GM12872 (cell line): ENCODE data around the gene C11orf65.

ENCODE experiments used
- TF ChIP-seq, protein P1 (sequence below): IDR thresholded peaks from 3 replicates; pipeline ENCODE4 v1.5.1; 2011; ENCODE audit warnings: low read depth, mild to moderate bottlenecking, low read length, moderate library complexity; ENCODE audit not compliant: insufficient read depth

The C11orf65 gene

DNA sequence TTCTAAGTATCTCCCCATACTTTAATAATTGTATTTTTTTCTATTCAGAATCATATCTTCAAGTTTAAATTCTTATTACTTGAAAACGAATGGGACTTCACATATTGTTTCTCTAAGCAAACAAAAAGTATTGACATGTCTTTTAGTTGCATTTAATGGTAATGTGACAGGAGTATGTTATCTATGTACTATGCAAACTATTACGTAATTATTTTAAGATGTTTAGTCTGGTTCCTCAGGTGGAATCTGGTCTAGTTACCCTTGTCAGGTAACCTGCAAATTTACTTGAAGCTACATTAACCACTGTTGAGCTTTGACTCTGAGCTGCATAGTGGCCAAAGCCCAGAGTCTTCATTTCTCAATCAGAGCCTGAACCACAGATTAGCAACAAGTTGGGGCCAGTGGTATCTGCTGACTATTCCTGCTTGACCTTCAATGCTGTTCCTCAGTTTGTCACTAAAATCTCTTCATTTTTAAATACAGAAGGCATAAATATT lies 133.9 kb downstream of the C11orf65 start:
- TF ChIP-seq, protein P1, sequence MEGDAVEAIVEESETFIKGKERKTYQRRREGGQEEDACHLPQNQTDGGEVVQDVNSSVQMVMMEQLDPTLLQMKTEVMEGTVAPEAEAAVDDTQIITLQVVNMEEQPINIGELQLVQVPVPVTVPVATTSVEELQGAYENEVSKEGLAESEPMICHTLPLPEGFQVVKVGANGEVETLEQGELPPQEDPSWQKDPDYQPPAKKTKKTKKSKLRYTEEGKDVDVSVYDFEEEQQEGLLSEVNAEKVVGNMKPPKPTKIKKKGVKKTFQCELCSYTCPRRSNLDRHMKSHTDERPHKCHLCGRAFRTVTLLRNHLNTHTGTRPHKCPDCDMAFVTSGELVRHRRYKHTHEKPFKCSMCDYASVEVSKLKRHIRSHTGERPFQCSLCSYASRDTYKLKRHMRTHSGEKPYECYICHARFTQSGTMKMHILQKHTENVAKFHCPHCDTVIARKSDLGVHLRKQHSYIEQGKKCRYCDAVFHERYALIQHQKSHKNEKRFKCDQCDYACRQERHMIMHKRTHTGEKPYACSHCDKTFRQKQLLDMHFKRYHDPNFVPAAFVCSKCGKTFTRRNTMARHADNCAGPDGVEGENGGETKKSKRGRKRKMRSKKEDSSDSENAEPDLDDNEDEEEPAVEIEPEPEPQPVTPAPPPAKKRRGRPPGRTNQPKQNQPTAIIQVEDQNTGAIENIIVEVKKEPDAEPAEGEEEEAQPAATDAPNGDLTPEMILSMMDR: no peak
